NCI-H524 treated with DMSO at 0.1 percent for 48 hours (cell line): Measurements from ENCODE around the gene CD300LB.
A peak's percentile ranks its signal among the peaks of the same experiment; 100 is the strongest.
"Not testable (repeated sequence)": the region's sequence is repeated elsewhere in the genome, so short reads cannot be mapped to it uniquely, and the experiment has no call there.

Source experiments
- DNase-seq: peaks from one replicate; lab custom pipeline; 2025; lab: John Stamatoyannopoulos, UW

Gene CD300LB

GRCh38 chr17:74493331-74493833, 37.9 kb downstream of the CD300LB start:
- DNase-seq: peak; percentile 44

GRCh38 chr17:74491626-74492025, 39.6 kb downstream of the CD300LB start:
- peak; percentile 58 for DNase-seq

- no peak for DNase-seq
These were observed 40.6 kb downstream of the CD300LB start for GRCh38 chr17:74490716-74491115.

- not testable (repeated sequence) for DNase-seq
These were observed 43.0 kb downstream of the CD300LB start for GRCh38 chr17:74488276-74488675.

- DNase-seq: no peak
These were observed 45.4 kb downstream of the CD300LB start for GRCh38 chr17:74485841-74486240.

GRCh38 chr17:74485022-74485743, 46.1 kb downstream of the CD300LB start:
- DNase-seq: no peak

- no peak for DNase-seq
These were observed 47.2 kb downstream of the CD300LB start for GRCh38 chr17:74484066-74484465.

GRCh38 chr17:74481621-74482020, 49.7 kb downstream of the CD300LB start:
- DNase-seq: no peak

- no peak for DNase-seq
These were observed 51.0 kb downstream of the CD300LB start for GRCh38 chr17:74480290-74480689.

GRCh38 chr17:74478420-74479100, 52.7 kb downstream of the CD300LB start:
- no peak for DNase-seq

GRCh38 chr17:74477411-74477810, 53.9 kb downstream of the CD300LB start:
- no peak for DNase-seq

GRCh38 chr17:74475189-74475588, 56.1 kb downstream of the CD300LB start:
- no peak for DNase-seq

- no peak for DNase-seq
These were observed 57.1 kb downstream of the CD300LB start for GRCh38 chr17:74474043-74474792.

GRCh38 chr17:74473294-74473693, 58.0 kb downstream of the CD300LB start:
- no peak for DNase-seq

GRCh38 chr17:74472890-74473289, 58.4 kb downstream of the CD300LB start:
- DNase-seq: no peak

GRCh38 chr17:74471341-74471740, 59.9 kb downstream of the CD300LB start:
- no peak for DNase-seq
